ENCODE data around the gene STKLD1. TPM values are rescaled to one million over a fixed set of nuclear protein-coding genes. Genes with fewer than 3 reads are reported as not detected.

Gene STKLD1
- polyA plus RNA-seq, 2 of the 4 experiments (the other 2 are of a cell fraction): 1.1 to 1.2 TPM

GRCh38 chr9:133368249-133368881 is 7.8 kb upstream of the STKLD1 start:
- ChIA-PET CTCF (interaction anchor here (0.6 to 5.6 kb wide), 4 partner anchors 9 to 27 kb away, joined by 3 to 27 read pairs (median 10); no protein-coding TSS in a partner anchor), POLR2A (no interaction called here)
- DNase-seq (ENCODE audit: low read depth in 1 of 2, low spot score in 1 of 2): no peak
- no peak overlapping the region for H3K4me2 ChIP-seq
- WGBS (ENCODE audit: missing lambda C conversion rate): 94% methylated on average over 18 of the region's 18 CpGs
- no peak for ATAC-seq
- TF ChIP-seq SMC3 (IDR thresholded peaks at IDR 0.05) (no peak), KDM1A (IDR thresholded peaks at IDR 0.05; ENCODE audit: low read depth) (no peak), HDAC2 (IDR thresholded peaks at IDR 0.05) (no peak), TP53 (CRISPR knock-in tag; IDR thresholded peaks at IDR 0.05) (no peak), BHLHE40 (IDR thresholded peaks at IDR 0.05; ENCODE audit: low read depth, low read length) (no peak), ZNF302 (CRISPR knock-in tag; IDR thresholded peaks at IDR 0.05) (no peak), HOXB5 (CRISPR knock-in tag; IDR thresholded peaks at IDR 0.05) (no peak)
- no peak overlapping the region for H3K4me3 ChIP-seq
- no peak for FAIRE-seq
- peaks cover 10% of the 10 kb centered on the region; the same call in 1 of the 3 replicates for H3K4me1 ChIP-seq
- no peaks in the 10 kb centered on the region for H3K9me3 ChIP-seq
- no peak overlapping the region for H3K27ac ChIP-seq

- H3K4me1 ChIP-seq: peaks cover 17% of the 10 kb centered on the region; the same call in 1 of the 3 replicates
- TF ChIP-seq HES2 (IDR thresholded peaks at IDR 0.05) (no peak), TFCP2L1 (CRISPR knock-in tag; IDR thresholded peaks at IDR 0.05) (no peak), RNF2 (IDR thresholded peaks at IDR 0.05; ENCODE audit: borderline replicate concordance, low read depth) (no peak), NFE2L2 (conservative IDR thresholded peaks at IDR 0.05; ENCODE audit: low read length) (no peak), HDAC2 (IDR thresholded peaks at IDR 0.05) (no peak), RFX5 (IDR thresholded peaks at IDR 0.05) (no peak), NPAS2 (CRISPR knock-in tag; IDR thresholded peaks at IDR 0.05; ENCODE audit: borderline replicate concordance) (no peak), FOSB (CRISPR knock-in tag; IDR thresholded peaks at IDR 0.05) (no peak), HOXB13 (CRISPR knock-in tag; IDR thresholded peaks at IDR 0.05; ENCODE audit: low read depth) (no peak), GATA3 (IDR thresholded peaks at IDR 0.05; ENCODE audit: borderline replicate concordance) (no peak), CHD4 (IDR thresholded peaks at IDR 0.05; ENCODE audit: borderline replicate concordance) (no peak), BHLHE40 (IDR thresholded peaks at IDR 0.05; ENCODE audit: low read depth, low read length) (no peak), KDM1A (IDR thresholded peaks at IDR 0.05; ENCODE audit: low read depth) (no peak), CTCF (IDR thresholded peaks at IDR 0.05) (no peak), ZC3H11A (IDR thresholded peaks at IDR 0.05) (no peak), POLR2AphosphoS2 (conservative IDR thresholded peaks at IDR 0.05; ENCODE audit: low read length) (no peak)
- H3K9me3 ChIP-seq: no peaks in the 10 kb centered on the region
- H3K4me3 ChIP-seq: no peak overlapping the region
- no peak overlapping the region for H3K27ac ChIP-seq
- ATAC-seq (no peak), DNase-seq (ENCODE audit: low read depth in 1 of 2, low spot score in 1 of 2) (no peak), FAIRE-seq (no peak)
- WGBS (ENCODE audit: missing lambda C conversion rate): 91% methylated on average over 6 of the region's 6 CpGs
- no peak overlapping the region for H3K4me2 ChIP-seq
- ChIA-PET POLR2A (no interaction called here), CTCF (interaction anchor here (5.6 kb wide), 1 partner anchor 10 kb away, joined by 27 read pairs; no protein-coding TSS in a partner anchor)
Observed at GRCh38 chr9:133369422-133369821, 6.7 kb upstream of the STKLD1 start.

GRCh38 chr9:133369933-133370332 is 6.2 kb upstream of the STKLD1 start:
- Histone ChIP-seq H3K4me2 (no peak overlapping the region), H3K27ac (no peak overlapping the region), H3K9me3 (no peaks in the 10 kb centered on the region), H3K4me1 (peaks cover 17% of the 10 kb centered on the region; the same call in 1 of the 3 replicates), H3K4me3 (no peak overlapping the region)
- ATAC-seq: no peak
- CTCF ChIA-PET: interaction anchor here (5.6 kb wide), 1 partner anchor 10 kb away, joined by 27 read pairs; no protein-coding TSS in a partner anchor
- no peak for TF ChIP-seq RAD21 (conservative IDR thresholded peaks at IDR 0.05 in 1 of 2, IDR thresholded peaks at IDR 0.05 in 1 of 2)
- TF ChIP-seq JUN (IDR thresholded peaks at IDR 0.05): no peak
- no peak for TF ChIP-seq SREBF2 (IDR thresholded peaks at IDR 0.05)
- no peak for TF ChIP-seq CTCF (IDR thresholded peaks at IDR 0.05)
- TF ChIP-seq RFX5 (IDR thresholded peaks at IDR 0.05): no peak
- TF ChIP-seq EP300 (IDR thresholded peaks at IDR 0.05): no peak
- TF ChIP-seq KDM1A (IDR thresholded peaks at IDR 0.05; ENCODE audit: low read depth): no peak
- TF ChIP-seq KDM5A (IDR thresholded peaks at IDR 0.05): no peak
- TF ChIP-seq CHD4 (IDR thresholded peaks at IDR 0.05; ENCODE audit: borderline replicate concordance): no peak
- no peak for TF ChIP-seq RARB (CRISPR knock-in tag; IDR thresholded peaks at IDR 0.05)
- TF ChIP-seq CHD2 (IDR thresholded peaks at IDR 0.05; ENCODE audit: low read length, partially characterized antibody): no peak
- TF ChIP-seq TP53 (CRISPR knock-in tag; IDR thresholded peaks at IDR 0.05): no peak
- DNase-seq (ENCODE audit: low read depth in 1 of 2, low spot score in 1 of 2): no peak
- POLR2A ChIA-PET: no interaction called here
- 89% methylated on average over 7 of the region's 7 CpGs for WGBS (ENCODE audit: missing lambda C conversion rate)
- FAIRE-seq: no peak

All from A549 (cell line).